Psoas muscle (tissue), 8 donors: ENCODE measurements around the gene SLC29A1. TPM values are rescaled to one million over a fixed set of nuclear protein-coding genes. Genes with fewer than 3 reads are reported as not detected.

Experiments
- ATAC-seq, 4 donors: fragments of 200-7000 bp; cut with Tn5 transposase; one replicate each; pipeline ENCODE4 v1.9.1; 2020; ENCODE audit warnings: moderate library complexity in 3 of 4, mild to moderate bottlenecking in 2 of 4
- DNase-seq, 2 donors: peaks; one replicate each; pipeline ENCODE4 v3.0.0-alpha.2; 2020
- H3K27ac ChIP-seq: fragments of 200-600 bp; one replicate; pipeline ENCODE4 v1.8.0; 2022
- H3K27me3 ChIP-seq, 3 donors: fragments of 200-600 bp in 1 of 3; one replicate each; pipeline versions ENCODE4 v1.6.1 to v1.8.0; 2013 to 2022; ENCODE audit warnings: low read length in 2 of 3, mild to moderate bottlenecking in 2 of 3, moderate library complexity in 1 of 3; ENCODE audit not compliant: insufficient read depth in 3 of 3
- H3K36me3 ChIP-seq, 2 donors: fragments of 200-600 bp in 1 of 2; one replicate each; pipeline versions ENCODE4 v1.6.1 to v1.8.0; 2013 to 2022; ENCODE audit warnings: low read depth in 1 of 2, mild to moderate bottlenecking in 1 of 2, moderate library complexity in 1 of 2; ENCODE audit not compliant: insufficient read depth in 1 of 2
- H3K4me1 ChIP-seq: fragments of 200-600 bp; one replicate; pipeline ENCODE4 v1.8.0; 2022
- H3K4me3 ChIP-seq: fragments of 200-600 bp; one replicate; pipeline ENCODE4 v1.8.0; 2022; ENCODE audit warnings: mild to moderate bottlenecking
- H3K9me3 ChIP-seq: fragments of 200-600 bp; one replicate; pipeline ENCODE4 v1.8.0; 2022
- WGBS, 3 donors: extraction: QIAGEN DNeasy Blood & Tissue Kit; methylation state at CpG; one replicate each; pipeline versions ENCODE4 v1.1.6 to v1.1.7; 2013; 5-methylcytosine and 5-hydroxymethylcytosine counted together
- intact Hi-C, 2 donors: fragments of 100-400 bp; cut with DNase I; formaldehyde crosslinking; loops; one replicate each; pipeline versions ENCODE4 v1.11.0 to v1.14.2; 2022
- polyA plus RNA-seq, 3 donors: library from polyadenylated mRNA; stranded (reverse); fragments of 200-250 nt; gene quantifications; one replicate each; pipeline ENCODE4 v1.2.3, GENCODE V29; 2013
- total RNA-seq, 4 donors: library from RNA; stranded (reverse); fragmentation: NEBNext Ultra II Directional in 2 of 4; extraction: Animal tissue kit (Norgen Biotek cat#: 25700) in 2 of 4; gene quantifications; one replicate each; pipeline versions ENCODE4 v1.2.1 to v1.2.4, GENCODE V29; 2021 to 2023
- TF ChIP-seq, protein P1 (sequence below): fragments of 200-600 bp; IDR thresholded peaks from one replicate; pipeline ENCODE4 v1.8.0; 2022; ENCODE audit warnings: antibody characterized with exemption
- donor health status: healthy with polysubstance abuse.
- donor health status: DM: no; HTN: no; CAD: no; lungs with moderate emphysema.
- donor health status: Bipolar disorder and iron deficiency.
- donor health status: healthy.
- donor health status: DM: yes; HTN: yes; CAD: no.
- donor health status: DM: no; HTN: no; CAD: no.
- donor health status: DM: no; HTN: no; CAD: no.
- donor health status: DM: yes; HTN: yes; CAD: no.

The SLC29A1 gene
- total and polyA plus RNA-seq, 7 donors, result 29.1 to 80.7 (median 39.7) TPM

DNA sequence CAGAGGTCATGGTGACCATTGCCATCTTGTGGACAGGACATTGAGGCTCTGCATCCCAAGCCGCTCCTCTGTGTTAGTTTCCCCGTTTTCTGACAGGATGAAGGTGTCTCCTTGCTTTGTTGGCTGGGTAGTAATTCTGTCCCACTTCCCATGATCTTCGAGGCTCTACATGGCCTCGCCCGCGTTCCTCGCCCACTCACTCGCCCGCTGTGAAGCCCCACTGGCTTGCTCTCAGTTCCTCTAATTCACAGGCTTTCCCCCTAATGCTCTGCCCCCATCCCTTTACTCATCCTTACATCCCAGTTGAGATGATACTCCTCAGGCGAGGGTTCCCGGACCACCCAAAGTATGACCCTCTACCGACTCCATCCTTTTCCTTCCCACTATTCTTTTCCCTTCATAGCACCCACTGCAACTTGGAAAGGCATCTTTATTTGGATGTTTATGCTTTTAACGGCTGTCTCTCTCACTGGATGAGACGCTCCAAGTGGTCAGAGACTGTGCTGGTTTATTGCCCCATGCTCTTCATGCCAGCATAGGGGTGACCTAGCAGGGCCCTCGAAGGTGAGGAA is 34.4 kb downstream of the SLC29A1 start:
- intact Hi-C loops, result no loop called here
- Histone ChIP-seq H3K4me3 (peak overlapping the region; percentile 94), H3K36me3 (peaks cover 6 to 46% of the 10 kb centered on the region in 2 donors), H3K27me3 (no peaks in the 10 kb centered on the region), H3K27ac (peak overlapping the region; percentile 94), H3K4me1 (peaks cover 21% of the 10 kb centered on the region), H3K9me3 (no peaks in the 10 kb centered on the region)
- DNase-seq (no peak), ATAC-seq (no peak)
- WGBS, 3 donors, result 19 to 23% (median 22%) methylated on average over 15 of the region's 15 CpGs
- TF ChIP-seq, protein P1, sequence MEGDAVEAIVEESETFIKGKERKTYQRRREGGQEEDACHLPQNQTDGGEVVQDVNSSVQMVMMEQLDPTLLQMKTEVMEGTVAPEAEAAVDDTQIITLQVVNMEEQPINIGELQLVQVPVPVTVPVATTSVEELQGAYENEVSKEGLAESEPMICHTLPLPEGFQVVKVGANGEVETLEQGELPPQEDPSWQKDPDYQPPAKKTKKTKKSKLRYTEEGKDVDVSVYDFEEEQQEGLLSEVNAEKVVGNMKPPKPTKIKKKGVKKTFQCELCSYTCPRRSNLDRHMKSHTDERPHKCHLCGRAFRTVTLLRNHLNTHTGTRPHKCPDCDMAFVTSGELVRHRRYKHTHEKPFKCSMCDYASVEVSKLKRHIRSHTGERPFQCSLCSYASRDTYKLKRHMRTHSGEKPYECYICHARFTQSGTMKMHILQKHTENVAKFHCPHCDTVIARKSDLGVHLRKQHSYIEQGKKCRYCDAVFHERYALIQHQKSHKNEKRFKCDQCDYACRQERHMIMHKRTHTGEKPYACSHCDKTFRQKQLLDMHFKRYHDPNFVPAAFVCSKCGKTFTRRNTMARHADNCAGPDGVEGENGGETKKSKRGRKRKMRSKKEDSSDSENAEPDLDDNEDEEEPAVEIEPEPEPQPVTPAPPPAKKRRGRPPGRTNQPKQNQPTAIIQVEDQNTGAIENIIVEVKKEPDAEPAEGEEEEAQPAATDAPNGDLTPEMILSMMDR, result no peak

DNA sequence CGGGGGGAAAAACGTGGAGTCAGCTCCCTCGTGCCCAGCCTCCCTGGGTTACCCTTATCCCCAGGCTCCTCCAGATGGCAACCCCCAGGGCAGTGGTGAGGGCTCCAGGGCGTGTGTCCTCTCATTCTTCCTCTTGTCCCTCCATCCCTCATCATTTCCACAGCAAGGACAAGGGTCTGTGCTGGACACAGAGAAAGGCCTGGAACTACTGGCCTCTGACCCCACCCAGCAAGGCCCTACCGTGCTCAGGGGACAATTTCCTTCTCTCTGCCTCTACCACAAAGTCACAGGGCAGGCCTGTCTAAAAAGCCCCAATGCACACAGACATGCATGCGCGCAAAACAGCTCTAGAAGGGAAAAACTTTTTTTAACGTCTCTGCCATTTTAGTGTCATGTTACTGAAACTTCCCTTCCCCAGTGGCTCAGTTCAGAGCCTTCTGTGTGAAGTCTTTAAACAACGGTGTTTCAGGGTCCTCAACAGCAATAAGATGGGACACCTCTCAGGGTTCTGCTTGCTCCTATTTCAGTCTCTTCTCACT is 35.0 kb downstream of the SLC29A1 start:
- intact Hi-C loops, result no loop called here
- DNase-seq (no peak), ATAC-seq (no peak)
- peaks cover 3 to 41% of the 10 kb centered on the region in 2 donors for H3K36me3 ChIP-seq
- H3K9me3 ChIP-seq, result no peaks in the 10 kb centered on the region
- TF ChIP-seq, protein P1, result no peak
- H3K27me3 ChIP-seq, result no peaks in the 10 kb centered on the region
- 79 to 87% (median 85%) methylated on average over 9 of the region's 9 CpGs for WGBS, 3 donors
- peak overlapping the region; percentile 94 for H3K27ac ChIP-seq
- H3K4me3 ChIP-seq, result no peak overlapping the region
- peaks cover 16% of the 10 kb centered on the region for H3K4me1 ChIP-seq

DNA sequence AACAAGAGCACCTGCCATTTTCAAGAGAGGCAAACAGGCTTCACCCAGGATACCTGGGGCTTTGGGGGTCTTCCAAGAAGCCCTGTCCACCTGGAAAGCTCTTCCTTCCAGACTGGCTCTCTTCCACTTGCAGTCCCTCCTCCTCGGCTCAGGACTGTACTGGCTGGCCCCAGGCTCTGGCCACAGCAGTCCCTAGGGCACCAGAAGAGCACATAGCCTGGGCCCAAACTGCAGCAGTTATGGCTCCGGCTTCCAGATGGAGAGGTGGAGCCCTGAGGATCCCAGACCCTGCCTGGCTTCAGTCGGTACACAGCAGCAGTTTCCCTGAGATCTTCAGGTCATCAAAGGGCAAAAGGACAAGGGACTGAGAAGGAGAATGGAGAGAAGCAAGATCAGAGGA is 35.5 kb downstream of the SLC29A1 start:
- TF ChIP-seq, protein P1, result no peak
- DNase-seq (no peak), ATAC-seq (no peak)
- intact Hi-C loops, result no loop called here
- Histone ChIP-seq H3K36me3 (peaks cover 2 to 36% of the 10 kb centered on the region in 2 donors), H3K27me3 (no peaks in the 10 kb centered on the region), H3K4me3 (no peak overlapping the region), H3K9me3 (no peaks in the 10 kb centered on the region), H3K4me1 (peaks cover 20% of the 10 kb centered on the region), H3K27ac (no peak overlapping the region)
- 86 to 91% (median 90%) methylated on average over 3 of the region's 3 CpGs for WGBS, 3 donors

DNA sequence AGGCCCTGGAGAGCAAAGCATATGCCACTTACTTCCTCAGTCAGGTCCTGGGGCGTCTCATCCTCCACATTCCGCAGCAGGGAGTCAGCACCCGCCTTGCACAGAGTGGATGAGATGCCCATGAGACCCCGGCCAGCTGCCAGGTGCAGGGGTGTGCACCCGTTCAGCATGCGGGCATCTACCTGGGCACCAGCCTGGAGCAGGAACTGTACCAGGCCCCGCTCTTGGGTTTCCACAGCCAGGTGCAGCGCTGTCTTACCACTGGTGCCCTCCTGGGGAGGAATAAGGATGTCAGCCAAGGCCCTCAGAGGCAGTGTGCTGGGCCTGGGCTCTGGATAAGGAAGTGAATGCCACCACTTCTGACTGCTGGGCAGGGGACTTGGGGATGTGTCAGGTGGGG is 36.6 kb downstream of the SLC29A1 start:
- DNase-seq (peak in 1 of 2 donors; percentile 51), ATAC-seq (no peak)
- intact Hi-C loops, result no loop called here
- peaks cover 30% of the 10 kb centered on the region for H3K4me1 ChIP-seq
- peaks cover 2 to 25% of the 10 kb centered on the region in 2 donors for H3K36me3 ChIP-seq
- H3K27me3 ChIP-seq, result no peaks in the 10 kb centered on the region
- no peak overlapping the region for H3K27ac ChIP-seq
- no peaks in the 10 kb centered on the region for H3K9me3 ChIP-seq
- no peak overlapping the region for H3K4me3 ChIP-seq
- TF ChIP-seq, protein P1, result no peak
- WGBS, 3 donors, result 90 to 95% (median 94%) methylated on average over 8 of the region's 8 CpGs
